Effector memory CD4-positive, alpha-beta T cell (primary cell): ENCODE data around the gene TRABD2B.

Experiments
- DNase-seq, 3 donors: peaks; one replicate each; pipeline ENCODE4 v3.0.0-alpha.2; 2020
- H3K27ac ChIP-seq: 2 replicates; pipeline ENCODE4 v1.7.0; 2013; ENCODE audit warnings: mild to moderate bottlenecking, low read length, moderate library complexity; ENCODE audit not compliant: insufficient read depth, poor library complexity, severe bottlenecking
- H3K27me3 ChIP-seq: replicated peaks from 2 replicates; pipeline ENCODE4 v1.7.0; 2013; ENCODE audit warnings: mild to moderate bottlenecking, low read length; ENCODE audit not compliant: insufficient read depth, control insufficient read depth, poor library complexity, severe bottlenecking
- H3K36me3 ChIP-seq: 2 replicates; pipeline ENCODE4 v1.7.0; 2013; ENCODE audit warnings: mild to moderate bottlenecking, low read length, moderate library complexity; ENCODE audit not compliant: control insufficient read depth, insufficient read depth
- H3K4me1 ChIP-seq: 2 replicates; pipeline ENCODE4 v1.7.0; 2013; ENCODE audit warnings: low read length, mild to moderate bottlenecking; ENCODE audit not compliant: control insufficient read depth, insufficient read depth, poor library complexity, severe bottlenecking
- H3K4me3 ChIP-seq: 2 replicates; pipeline ENCODE4 v1.7.0; 2013; ENCODE audit warnings: low read length, low read depth, mild to moderate bottlenecking; ENCODE audit not compliant: insufficient read depth, poor library complexity, severe bottlenecking
- H3K9me3 ChIP-seq: 2 replicates; pipeline ENCODE4 v1.7.0; 2013; ENCODE audit warnings: mild to moderate bottlenecking, low read length, moderate library complexity; ENCODE audit not compliant: control insufficient read depth

Gene TRABD2B

GRCh38 chr1:47792779-47793178 lies 204.4 kb downstream of the TRABD2B start:
- H3K36me3 ChIP-seq = no peaks in the 10 kb centered on the region
- no peaks in the 10 kb centered on the region for H3K27me3 ChIP-seq
- no peaks in the 10 kb centered on the region for H3K4me1 ChIP-seq
- no peak overlapping the region for H3K27ac ChIP-seq
- DNase-seq = no peak
- H3K9me3 ChIP-seq = no peaks in the 10 kb centered on the region
- H3K4me3 ChIP-seq = no peak overlapping the region

- DNase-seq = no peak
- H3K36me3 ChIP-seq = no peaks in the 10 kb centered on the region
- H3K27ac ChIP-seq = no peak overlapping the region
- no peaks in the 10 kb centered on the region for H3K4me1 ChIP-seq
- no peak overlapping the region for H3K4me3 ChIP-seq
- no peaks in the 10 kb centered on the region for H3K9me3 ChIP-seq
- no peaks in the 10 kb centered on the region for H3K27me3 ChIP-seq
These were observed 205.1 kb downstream of the TRABD2B start for GRCh38 chr1:47791879-47792608.

GRCh38 chr1:47788761-47789160 lies 208.4 kb downstream of the TRABD2B start:
- H3K27ac ChIP-seq = no peak overlapping the region
- H3K4me1 ChIP-seq = no peaks in the 10 kb centered on the region
- H3K9me3 ChIP-seq = no peaks in the 10 kb centered on the region
- H3K4me3 ChIP-seq = no peak overlapping the region
- no peak for DNase-seq
- H3K27me3 ChIP-seq = no peaks in the 10 kb centered on the region
- H3K36me3 ChIP-seq = no peaks in the 10 kb centered on the region

- Histone ChIP-seq H3K9me3 (no peaks in the 10 kb centered on the region), H3K36me3 (no peaks in the 10 kb centered on the region), H3K4me1 (no peaks in the 10 kb centered on the region), H3K27me3 (peaks cover 1% of the 10 kb centered on the region), H3K27ac (no peak overlapping the region), H3K4me3 (no peak overlapping the region)
- DNase-seq = no peak
These were observed 209.6 kb downstream of the TRABD2B start for GRCh38 chr1:47787560-47787959.

GRCh38 chr1:47786316-47786715 lies 210.9 kb downstream of the TRABD2B start:
- Histone ChIP-seq H3K27me3 (peaks cover 3% of the 10 kb centered on the region), H3K4me1 (no peaks in the 10 kb centered on the region), H3K4me3 (no peak overlapping the region), H3K36me3 (no peaks in the 10 kb centered on the region), H3K9me3 (no peaks in the 10 kb centered on the region), H3K27ac (no peak overlapping the region)
- DNase-seq = no peak

- Histone ChIP-seq H3K4me1 (no peaks in the 10 kb centered on the region), H3K36me3 (no peaks in the 10 kb centered on the region), H3K27ac (no peak overlapping the region), H3K27me3 (peaks cover 3% of the 10 kb centered on the region), H3K9me3 (no peaks in the 10 kb centered on the region), H3K4me3 (no peak overlapping the region)
- DNase-seq = no peak
These were observed 211.5 kb downstream of the TRABD2B start for GRCh38 chr1:47785561-47786271.

GRCh38 chr1:47785118-47785517 lies 212.1 kb downstream of the TRABD2B start:
- Histone ChIP-seq H3K4me3 (no peak overlapping the region), H3K27me3 (peaks cover 3% of the 10 kb centered on the region), H3K36me3 (no peaks in the 10 kb centered on the region), H3K4me1 (no peaks in the 10 kb centered on the region), H3K9me3 (no peaks in the 10 kb centered on the region), H3K27ac (no peak overlapping the region)
- DNase-seq = no peak

- H3K36me3 ChIP-seq = no peaks in the 10 kb centered on the region
These were observed 212.7 kb downstream of the TRABD2B start for GRCh38 chr1:47784497-47784822.

GRCh38 chr1:47783638-47784496 lies 213.3 kb downstream of the TRABD2B start:
- DNase-seq = no peak
- no peaks in the 10 kb centered on the region for H3K9me3 ChIP-seq
- no peak overlapping the region for H3K4me3 ChIP-seq
- H3K4me1 ChIP-seq = no peaks in the 10 kb centered on the region
- H3K36me3 ChIP-seq = no peaks in the 10 kb centered on the region
- H3K27me3 ChIP-seq = peaks cover 3% of the 10 kb centered on the region
- H3K27ac ChIP-seq = no peak overlapping the region

More at GRCh38 chr1:47784497-47784822, 212.7 kb downstream of the TRABD2B start:
- Histone ChIP-seq H3K4me1 (no peaks in the 10 kb centered on the region), H3K9me3 (no peaks in the 10 kb centered on the region), H3K27me3 (peaks cover 3% of the 10 kb centered on the region), H3K4me3 (no peak overlapping the region), H3K27ac (no peak overlapping the region)
- DNase-seq = no peak
